ENCODE results near the gene ZNF436. TPM values are rescaled to one million over a fixed set of nuclear protein-coding genes. Genes with fewer than 3 reads are reported as not detected.

ZNF436 gene
- total RNA-seq (64.9 TPM), polyA plus RNA-seq (11.3 TPM)

DNA sequence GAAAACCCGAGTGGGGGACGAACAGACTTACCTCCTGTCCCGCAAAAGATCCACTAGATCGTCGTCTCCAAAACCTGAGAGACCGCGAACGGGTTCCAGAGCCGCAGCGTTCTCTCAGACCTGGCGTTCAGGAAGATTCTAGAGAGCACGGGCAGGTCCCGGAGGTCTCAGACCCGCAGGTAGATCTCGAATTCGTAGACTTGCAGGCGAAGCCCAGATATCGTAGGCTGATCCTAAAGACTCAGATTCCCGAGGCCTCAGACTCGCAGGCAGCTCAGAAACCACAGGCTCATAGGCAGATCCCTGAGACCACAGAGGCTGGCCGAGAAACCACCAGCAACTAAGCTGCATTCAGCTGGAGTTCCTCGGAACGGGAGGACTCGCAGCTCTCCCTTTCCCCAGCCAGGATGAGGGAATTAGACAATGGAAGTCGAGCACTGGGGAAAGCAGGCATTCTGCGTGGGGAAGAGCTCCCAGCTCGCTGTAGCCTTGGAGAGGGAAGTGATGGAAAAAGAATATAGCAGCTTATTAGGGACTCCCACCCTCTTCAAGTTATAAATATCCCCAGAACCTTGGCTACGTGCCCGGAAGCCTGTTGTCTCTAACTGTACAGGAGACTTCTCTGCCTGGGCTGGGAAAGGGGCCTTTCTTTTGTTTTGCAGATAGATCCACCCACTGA lies at the start of gene ZNF436:
Gene ZNF436, minus strand, starts transcription at position 502 of the 679 bp plus-strand sequence. CDS start 1,831 bp downstream, outside the sequence.
- peak; percentile 95 for DNase-seq (ENCODE audit: extremely low spot score)
- H3K4me3 ChIP-seq (ENCODE audit: low read depth, low read length): peak within 1 kb of the TSS; percentile 72
- H3K4me1 ChIP-seq (ENCODE audit: insufficient read depth): no peaks in the 10 kb centered on the region
- WGBS: under 1% methylated on average over 29 of the region's 29 CpGs
- H3K36me3 ChIP-seq (ENCODE audit: insufficient read depth): no peaks in the 10 kb centered on the region
- peak within 1 kb of the TSS; percentile 96 for H3K27ac ChIP-seq (ENCODE audit: low read depth)

DNA sequence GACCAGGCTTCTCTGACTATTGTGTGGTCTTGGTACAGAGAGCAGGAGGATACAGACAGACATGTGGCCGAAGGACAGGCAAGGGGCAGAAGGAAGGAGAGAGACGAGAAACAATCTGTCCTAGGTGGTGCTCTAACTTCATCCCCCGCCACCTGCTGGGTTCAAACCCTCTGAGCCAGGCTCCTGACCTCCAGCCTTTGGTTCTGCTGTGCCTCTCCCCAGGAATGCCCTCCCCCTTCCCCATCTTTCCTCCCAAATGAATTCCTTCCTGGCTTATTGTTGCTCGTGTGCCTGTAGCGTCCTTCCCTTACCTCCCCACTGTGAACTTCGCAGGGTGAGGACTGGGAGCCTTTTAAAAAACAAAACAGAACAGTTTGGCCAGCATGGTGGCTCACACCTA lies 49.5 kb upstream of the ZNF436 start:
- H3K4me1 ChIP-seq (ENCODE audit: insufficient read depth): no peaks in the 10 kb centered on the region
- 82% methylated on average over 6 of the region's 6 CpGs for WGBS
- H3K27ac ChIP-seq (ENCODE audit: low read depth): no peak overlapping the region

DNA sequence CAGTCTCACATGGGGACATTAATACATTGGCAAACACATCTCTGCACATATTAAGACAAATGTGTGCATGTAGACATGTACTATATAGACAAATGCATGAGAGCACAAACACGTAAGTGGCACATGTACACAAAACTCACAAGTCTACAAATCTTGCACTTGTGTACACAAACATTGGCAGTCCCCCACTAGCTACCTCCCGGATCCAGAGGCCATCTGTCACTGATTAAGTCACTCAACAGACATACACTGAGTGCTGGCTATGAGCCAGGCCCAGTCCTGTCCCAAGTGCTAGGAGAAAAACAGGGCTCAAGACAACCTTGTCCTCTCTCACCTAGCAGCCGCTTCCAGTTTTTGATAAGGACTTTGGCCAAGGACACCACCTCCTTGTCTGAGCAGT lies 47.9 kb upstream of the ZNF436 start:
- DNase-seq (ENCODE audit: extremely low spot score): no peak
- Histone ChIP-seq H3K36me3 (ENCODE audit: insufficient read depth) (no peaks in the 10 kb centered on the region), H3K27ac (ENCODE audit: low read depth) (no peak overlapping the region), H3K4me1 (ENCODE audit: insufficient read depth) (no peaks in the 10 kb centered on the region), H3K4me3 (ENCODE audit: low read depth, low read length) (no peak overlapping the region)
- WGBS: 48% methylated on average over 3 of the region's 3 CpGs

More for the DNA sequence above, 49.5 kb upstream of the ZNF436 start:
- DNase-seq (ENCODE audit: extremely low spot score): no peak
- Histone ChIP-seq H3K36me3 (ENCODE audit: insufficient read depth) (no peaks in the 10 kb centered on the region), H3K4me3 (ENCODE audit: low read depth, low read length) (no peak overlapping the region)

DNA sequence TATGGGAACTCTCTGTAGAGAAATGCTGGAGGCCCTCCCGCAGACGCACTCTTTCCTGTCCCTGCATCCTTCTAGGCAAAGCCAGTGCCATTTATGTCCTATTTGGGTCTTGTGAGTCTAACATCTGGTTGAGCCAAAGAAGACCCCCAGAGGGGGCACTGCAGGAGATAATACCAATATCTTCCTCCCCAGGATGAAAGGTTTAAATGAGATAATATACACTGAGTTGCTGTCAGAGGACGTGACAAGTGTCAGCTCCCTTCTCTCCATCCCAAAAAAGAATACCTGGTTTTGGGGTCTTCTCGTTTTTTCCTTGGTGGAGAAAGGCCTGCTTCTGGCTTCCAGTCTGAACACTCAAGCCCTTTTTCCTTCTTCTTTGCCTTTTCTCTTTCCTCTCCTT lies 47.3 kb upstream of the ZNF436 start:
- no peak overlapping the region for H3K27ac ChIP-seq (ENCODE audit: low read depth)
- H3K4me1 ChIP-seq (ENCODE audit: insufficient read depth): no peaks in the 10 kb centered on the region
- H3K36me3 ChIP-seq (ENCODE audit: insufficient read depth): no peaks in the 10 kb centered on the region
- whole genome bisulfite sequencing: 82% methylated on average over 4 of the region's 4 CpGs
- no peak for DNase-seq (ENCODE audit: extremely low spot score)
- no peak overlapping the region for H3K4me3 ChIP-seq (ENCODE audit: low read depth, low read length)

DNA sequence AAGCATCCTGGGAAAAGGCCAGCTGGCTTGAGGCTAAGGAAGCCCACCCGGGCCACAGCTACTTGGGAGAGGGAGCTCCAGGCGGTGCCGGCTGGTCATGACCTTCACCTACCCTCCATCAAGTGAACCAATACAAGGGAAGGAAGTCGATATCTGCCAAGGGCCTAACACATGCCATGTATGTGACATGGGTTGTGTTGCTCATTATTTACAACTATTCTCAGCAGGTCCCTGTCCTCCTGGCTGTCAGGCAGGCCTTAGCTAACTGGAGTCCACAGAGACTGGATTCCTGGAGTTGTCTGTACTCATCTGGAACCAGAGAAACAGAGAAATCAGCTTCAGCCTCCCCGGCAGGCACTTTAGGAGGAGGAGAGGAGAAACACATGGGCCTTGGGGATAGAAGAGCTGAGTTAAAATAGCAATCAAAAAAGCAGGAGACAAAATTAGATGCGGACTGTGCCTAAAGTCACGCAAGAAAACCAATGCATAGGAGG lies 39.2 kb upstream of the ZNF436 start:
- no peak overlapping the region for H3K4me3 ChIP-seq (ENCODE audit: low read depth, low read length)
- no peak for DNase-seq (ENCODE audit: extremely low spot score)
- no peaks in the 10 kb centered on the region for H3K4me1 ChIP-seq (ENCODE audit: insufficient read depth)
- H3K36me3 ChIP-seq (ENCODE audit: insufficient read depth): no peaks in the 10 kb centered on the region
- WGBS: 80% methylated on average over 7 of the region's 7 CpGs
- H3K27ac ChIP-seq (ENCODE audit: low read depth): no peak overlapping the region

DNA sequence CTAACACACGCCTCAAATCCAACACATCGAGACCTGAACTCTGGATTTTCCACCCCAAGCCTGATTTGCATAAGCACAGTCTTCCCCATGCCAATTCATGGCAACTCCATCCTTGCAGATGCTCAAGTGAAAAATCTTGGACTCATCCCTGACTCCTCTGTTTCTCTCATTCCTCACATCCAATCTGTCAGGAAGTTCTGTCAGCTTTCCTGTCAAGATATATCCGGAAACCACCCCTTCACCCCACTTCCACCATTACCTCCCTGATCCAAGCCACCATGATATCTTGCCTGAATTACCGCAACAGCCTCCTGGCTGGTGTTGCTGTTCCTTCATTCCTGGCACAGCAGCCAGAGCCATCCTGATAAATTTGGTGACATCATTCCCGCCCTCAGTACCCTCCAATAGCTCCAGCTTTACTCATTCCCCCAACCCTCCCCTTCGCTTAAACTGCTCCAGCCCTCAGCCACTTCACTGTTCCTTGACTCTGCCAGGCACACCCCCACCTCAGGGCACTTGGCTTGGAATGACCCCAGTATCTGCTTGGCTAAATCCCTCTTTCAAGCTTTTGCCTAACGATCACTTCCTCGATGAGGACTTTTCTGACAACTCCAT lies 37.5 kb upstream of the ZNF436 start:
- Histone ChIP-seq H3K4me1 (ENCODE audit: insufficient read depth) (no peaks in the 10 kb centered on the region), H3K27ac (ENCODE audit: low read depth) (no peak overlapping the region), H3K36me3 (ENCODE audit: insufficient read depth) (no peaks in the 10 kb centered on the region), H3K4me3 (ENCODE audit: low read depth, low read length) (no peak overlapping the region)
- no peak for DNase-seq (ENCODE audit: extremely low spot score)
- 90% methylated on average over 8 of the region's 8 CpGs for WGBS

DNA sequence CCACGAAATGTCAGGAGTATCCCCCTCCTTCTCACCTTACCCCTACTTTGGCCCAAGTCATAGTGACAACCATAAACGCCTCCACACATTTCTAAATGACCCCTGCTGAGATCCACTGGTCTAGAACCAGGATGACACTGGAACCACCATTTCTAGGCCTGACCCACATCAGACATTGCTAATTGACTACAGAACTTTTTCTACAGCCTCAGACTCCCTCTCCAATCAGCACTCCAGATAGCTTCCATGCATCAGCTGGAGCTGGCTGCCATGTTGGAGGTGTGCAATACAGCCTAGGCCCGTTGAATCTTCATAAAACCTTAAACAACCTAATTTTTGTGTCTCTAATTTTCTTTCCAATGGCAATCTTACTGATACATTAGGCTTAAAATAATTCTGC lies 36.3 kb upstream of the ZNF436 start:
- WGBS: 70% methylated on average over 3 of the region's 3 CpGs
- Histone ChIP-seq H3K4me3 (ENCODE audit: low read depth, low read length) (no peak overlapping the region), H3K4me1 (ENCODE audit: insufficient read depth) (no peaks in the 10 kb centered on the region), H3K36me3 (ENCODE audit: insufficient read depth) (no peaks in the 10 kb centered on the region), H3K27ac (ENCODE audit: low read depth) (no peak overlapping the region)
- DNase-seq (ENCODE audit: extremely low spot score): no peak

DNA sequence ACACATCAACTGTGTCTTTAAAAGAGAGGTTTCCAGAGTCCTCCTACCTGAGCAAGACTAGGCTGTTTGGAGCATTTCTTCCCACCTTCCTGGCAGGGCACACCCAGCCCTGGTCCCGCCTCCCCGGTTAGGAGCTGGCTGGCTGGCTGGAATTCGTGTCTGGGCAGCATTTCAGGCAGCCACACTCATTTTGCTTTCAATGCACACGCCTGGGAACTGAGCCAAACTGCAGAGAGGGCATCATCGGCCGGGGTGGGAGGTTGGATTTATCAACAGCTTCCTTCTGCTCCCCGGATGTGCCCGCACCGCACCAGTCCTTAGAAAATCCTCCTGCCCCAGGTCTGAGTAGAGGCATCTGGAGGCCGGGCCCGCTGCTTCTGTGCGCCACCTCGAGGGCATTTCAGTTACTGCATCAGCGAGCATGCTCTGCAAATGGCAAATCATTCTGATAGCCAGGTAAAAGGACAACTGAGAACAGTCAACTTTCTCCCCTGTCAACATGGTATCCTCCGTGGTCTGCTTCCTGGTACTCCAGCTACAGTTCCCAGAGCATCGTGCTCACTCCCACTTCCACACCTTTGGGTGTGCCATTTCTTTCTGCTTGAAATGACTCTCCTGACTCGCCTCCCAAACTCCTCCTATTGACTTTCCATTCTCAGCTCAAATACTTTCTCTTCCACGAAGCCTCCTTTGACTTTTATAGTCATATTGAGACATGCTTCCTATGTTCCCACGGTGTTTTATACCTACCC lies 34.3 kb upstream of the ZNF436 start:
- Histone ChIP-seq H3K36me3 (ENCODE audit: insufficient read depth) (no peaks in the 10 kb centered on the region), H3K4me1 (ENCODE audit: insufficient read depth) (no peaks in the 10 kb centered on the region), H3K27ac (ENCODE audit: low read depth) (peak overlapping the region; percentile 42), H3K4me3 (ENCODE audit: low read depth, low read length) (no peak overlapping the region)
- peak; percentile 93 for DNase-seq (ENCODE audit: extremely low spot score)
- WGBS: 7% methylated on average over 19 of the region's 19 CpGs

DNA sequence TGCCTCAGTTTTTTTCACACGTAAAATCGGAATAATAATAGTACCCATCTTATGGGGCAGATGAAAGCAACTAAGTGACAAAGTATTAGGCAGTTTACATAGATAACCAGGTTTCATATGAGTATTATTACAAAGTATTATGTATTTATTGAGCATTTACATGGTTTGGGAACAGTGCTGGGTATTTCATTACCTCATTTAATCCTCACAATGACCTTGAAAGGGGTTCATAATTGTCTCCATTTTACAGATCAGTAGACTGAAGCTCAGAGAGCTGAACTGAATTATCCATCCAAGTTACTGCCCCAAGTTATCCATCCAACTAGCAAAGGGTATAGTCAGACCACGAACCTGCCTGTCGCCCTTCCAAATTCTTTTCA lies 33.7 kb upstream of the ZNF436 start:
- Histone ChIP-seq H3K36me3 (ENCODE audit: insufficient read depth) (no peaks in the 10 kb centered on the region), H3K27ac (ENCODE audit: low read depth) (peak overlapping the region; percentile 42), H3K4me3 (ENCODE audit: low read depth, low read length) (no peak overlapping the region), H3K4me1 (ENCODE audit: insufficient read depth) (no peaks in the 10 kb centered on the region)
- 66% methylated on average over 4 of the region's 4 CpGs for WGBS
- no peak for DNase-seq (ENCODE audit: extremely low spot score)

DNA sequence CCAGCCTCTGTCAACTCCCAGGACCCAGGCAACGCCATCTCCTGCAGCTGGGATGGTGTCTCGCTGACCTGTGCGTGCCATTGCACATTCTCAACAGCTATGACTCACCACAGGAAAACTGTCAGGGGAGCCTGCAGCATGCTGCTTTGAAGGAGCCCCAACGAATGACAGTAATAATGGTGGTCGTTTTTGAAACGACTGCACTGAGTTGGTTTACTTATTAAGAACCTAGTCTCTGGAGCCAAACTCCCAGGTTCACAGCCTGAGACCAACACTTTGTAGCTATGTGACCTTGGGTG lies 33.4 kb upstream of the ZNF436 start:
- Histone ChIP-seq H3K36me3 (ENCODE audit: insufficient read depth) (no peaks in the 10 kb centered on the region), H3K27ac (ENCODE audit: low read depth) (no peak overlapping the region), H3K4me3 (ENCODE audit: low read depth, low read length) (no peak overlapping the region), H3K4me1 (ENCODE audit: insufficient read depth) (no peaks in the 10 kb centered on the region)
- 24% methylated on average over 6 of the region's 6 CpGs for WGBS
- no peak for DNase-seq (ENCODE audit: extremely low spot score)

DNA sequence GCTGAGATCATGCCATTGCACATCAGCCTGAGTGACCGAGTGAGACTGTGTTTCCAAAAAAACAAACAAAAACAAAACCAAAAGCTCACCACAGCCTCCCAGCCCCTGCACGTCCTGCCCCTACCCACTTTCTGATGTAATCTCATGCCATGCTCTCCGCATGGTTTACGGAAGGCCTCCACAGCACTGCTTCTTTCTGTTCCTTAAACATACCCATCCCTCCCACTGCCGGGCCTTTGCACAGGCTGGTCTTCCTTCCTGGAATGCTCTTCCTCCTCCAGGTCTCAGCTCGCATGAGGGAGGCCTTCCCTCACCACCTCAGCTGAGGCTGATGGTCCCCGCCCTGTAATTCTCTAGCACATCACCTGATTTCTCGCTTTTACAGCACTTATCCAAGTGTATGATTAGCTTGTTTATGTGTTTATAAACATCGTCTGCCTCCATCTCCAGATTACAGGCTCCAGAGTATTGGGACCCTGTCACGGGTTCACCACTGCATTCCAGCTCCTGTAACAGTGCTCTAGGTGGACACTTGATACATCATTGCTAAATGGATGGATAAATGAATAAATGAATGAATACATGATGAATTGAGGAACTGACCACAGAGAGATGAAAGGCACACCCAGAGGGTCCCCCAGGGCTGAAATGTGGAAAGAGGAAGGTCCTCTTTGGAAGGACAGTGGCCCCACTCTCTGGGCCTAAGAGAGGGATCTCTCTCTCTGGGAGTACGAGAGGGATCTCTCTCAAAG lies 32.8 kb upstream of the ZNF436 start:
- H3K27ac ChIP-seq (ENCODE audit: low read depth): peak overlapping the region; percentile 40
- no peak overlapping the region for H3K4me3 ChIP-seq (ENCODE audit: low read depth, low read length)
- 66% methylated on average over 11 of the region's 11 CpGs for WGBS
- no peak for DNase-seq (ENCODE audit: extremely low spot score)
- H3K4me1 ChIP-seq (ENCODE audit: insufficient read depth): no peaks in the 10 kb centered on the region
- no peaks in the 10 kb centered on the region for H3K36me3 ChIP-seq (ENCODE audit: insufficient read depth)

DNA sequence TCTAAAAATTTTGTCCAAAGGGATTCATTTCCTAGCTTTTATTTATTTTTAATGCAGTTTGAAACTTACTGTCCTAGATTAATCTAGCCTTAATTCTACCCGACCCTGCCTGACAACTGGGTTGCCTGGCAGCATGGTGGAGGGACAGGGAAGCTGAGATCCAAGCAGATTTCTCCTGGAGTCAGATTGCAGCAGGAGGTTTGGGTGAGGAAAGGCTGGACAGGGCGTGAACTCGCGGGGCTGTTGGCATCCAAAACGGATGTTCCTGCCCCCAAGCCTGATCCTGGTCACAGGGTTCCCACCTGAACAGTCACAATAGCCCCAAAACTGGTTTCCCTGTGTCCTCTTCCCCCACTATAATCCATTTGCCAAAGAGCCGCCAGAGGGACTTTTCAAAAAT lies 31.7 kb upstream of the ZNF436 start:
- H3K27ac ChIP-seq (ENCODE audit: low read depth): no peak overlapping the region

DNA sequence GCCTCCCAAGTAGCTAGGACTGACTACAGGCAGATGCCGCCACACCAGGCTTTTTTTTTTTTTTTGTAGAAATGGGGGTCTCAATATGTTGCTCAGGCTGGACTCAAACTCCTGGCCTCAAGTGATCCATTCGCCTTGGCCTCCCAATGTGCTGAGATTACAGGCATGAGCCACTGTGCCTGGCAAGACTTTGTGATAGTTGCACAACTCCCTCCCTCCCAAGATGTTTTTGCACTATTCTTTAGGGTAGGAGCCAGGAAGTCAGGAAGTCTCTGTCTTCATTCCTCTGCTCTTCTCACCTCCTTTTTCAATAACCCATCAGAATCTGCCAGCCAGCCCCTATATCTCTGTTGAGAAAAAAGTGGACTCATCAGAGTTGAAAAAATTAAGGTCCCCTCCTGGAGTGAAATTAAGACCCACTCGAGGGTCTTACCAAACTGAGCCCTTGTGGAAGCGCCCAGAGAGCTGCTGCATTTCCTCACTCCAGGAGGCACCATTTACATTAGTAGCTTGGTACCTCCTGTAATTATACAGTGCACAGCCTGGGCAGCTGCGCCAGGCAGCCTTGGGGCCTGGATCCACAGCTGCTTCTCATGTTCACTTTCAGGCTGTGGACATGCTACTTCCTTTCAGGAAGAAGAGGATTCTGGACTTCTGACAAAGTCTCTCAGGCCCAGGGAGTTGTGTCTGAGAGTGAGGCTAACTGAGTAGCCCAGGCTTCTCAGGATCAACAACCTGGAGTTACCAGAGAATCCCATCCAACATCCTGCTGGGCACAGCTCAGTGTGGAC lies 30.9 kb upstream of the ZNF436 start:
- no peaks in the 10 kb centered on the region for H3K4me1 ChIP-seq (ENCODE audit: insufficient read depth)
- DNase-seq (ENCODE audit: extremely low spot score): no peak
- no peak overlapping the region for H3K4me3 ChIP-seq (ENCODE audit: low read depth, low read length)
- no peak overlapping the region for H3K27ac ChIP-seq (ENCODE audit: low read depth)
- 86% methylated on average over 5 of the region's 5 CpGs for WGBS
- H3K36me3 ChIP-seq (ENCODE audit: insufficient read depth): no peaks in the 10 kb centered on the region

More for the DNA sequence above, 31.7 kb upstream of the ZNF436 start:
- no peak for DNase-seq (ENCODE audit: extremely low spot score)
- no peaks in the 10 kb centered on the region for H3K4me1 ChIP-seq (ENCODE audit: insufficient read depth)
- no peaks in the 10 kb centered on the region for H3K36me3 ChIP-seq (ENCODE audit: insufficient read depth)
- WGBS: 78% methylated on average over 6 of the region's 6 CpGs
- H3K4me3 ChIP-seq (ENCODE audit: low read depth, low read length): no peak overlapping the region

Measured in urinary bladder (tissue), 4 donors.